ENCODE data around the gene ZNF750.

Gene ZNF750

DNA sequence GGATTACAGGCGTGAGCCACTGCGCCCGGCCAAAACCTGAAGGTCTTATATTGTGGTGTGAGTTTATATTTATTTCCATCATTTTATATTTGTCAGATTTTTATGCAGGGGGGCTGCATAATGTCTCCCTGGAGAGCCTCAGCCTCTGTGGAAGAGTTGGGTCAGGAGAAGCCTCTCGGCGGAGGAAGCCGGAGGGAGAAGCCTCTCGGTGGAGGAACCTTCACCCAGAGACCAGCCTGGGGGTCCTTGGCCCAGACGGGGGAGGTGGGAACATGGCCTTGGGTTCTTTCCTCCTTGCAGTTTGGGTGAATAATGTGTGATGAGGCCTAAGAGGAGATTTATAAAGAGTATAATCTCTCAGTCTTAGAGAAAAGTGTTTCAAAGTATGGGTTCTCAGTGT is 22.4 kb upstream of the ZNF750 start:
- no peak for DNase-seq (ENCODE audit: extremely low spot score, insufficient read length, low read depth)
- FAIRE-seq = no peak

DNA sequence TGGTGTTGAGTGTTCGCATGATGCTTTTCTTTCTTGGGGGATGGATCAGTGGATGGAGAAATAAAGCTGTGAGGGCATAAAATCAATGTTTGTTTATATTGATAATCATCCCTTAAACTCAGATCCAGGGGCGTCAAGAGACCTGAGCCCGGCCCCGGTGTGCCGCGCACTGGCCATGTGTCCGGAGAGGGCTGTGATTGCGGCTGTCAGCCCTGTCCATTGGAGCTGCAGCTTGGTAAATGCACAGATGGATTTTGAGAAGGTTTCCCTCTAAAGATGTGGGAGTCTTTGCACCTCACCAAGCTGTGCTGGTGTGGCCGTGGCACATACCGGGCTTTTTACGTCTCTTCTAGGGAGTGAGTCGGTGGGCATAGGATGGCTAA is 21.6 kb upstream of the ZNF750 start:
- FAIRE-seq = no peak

DNA sequence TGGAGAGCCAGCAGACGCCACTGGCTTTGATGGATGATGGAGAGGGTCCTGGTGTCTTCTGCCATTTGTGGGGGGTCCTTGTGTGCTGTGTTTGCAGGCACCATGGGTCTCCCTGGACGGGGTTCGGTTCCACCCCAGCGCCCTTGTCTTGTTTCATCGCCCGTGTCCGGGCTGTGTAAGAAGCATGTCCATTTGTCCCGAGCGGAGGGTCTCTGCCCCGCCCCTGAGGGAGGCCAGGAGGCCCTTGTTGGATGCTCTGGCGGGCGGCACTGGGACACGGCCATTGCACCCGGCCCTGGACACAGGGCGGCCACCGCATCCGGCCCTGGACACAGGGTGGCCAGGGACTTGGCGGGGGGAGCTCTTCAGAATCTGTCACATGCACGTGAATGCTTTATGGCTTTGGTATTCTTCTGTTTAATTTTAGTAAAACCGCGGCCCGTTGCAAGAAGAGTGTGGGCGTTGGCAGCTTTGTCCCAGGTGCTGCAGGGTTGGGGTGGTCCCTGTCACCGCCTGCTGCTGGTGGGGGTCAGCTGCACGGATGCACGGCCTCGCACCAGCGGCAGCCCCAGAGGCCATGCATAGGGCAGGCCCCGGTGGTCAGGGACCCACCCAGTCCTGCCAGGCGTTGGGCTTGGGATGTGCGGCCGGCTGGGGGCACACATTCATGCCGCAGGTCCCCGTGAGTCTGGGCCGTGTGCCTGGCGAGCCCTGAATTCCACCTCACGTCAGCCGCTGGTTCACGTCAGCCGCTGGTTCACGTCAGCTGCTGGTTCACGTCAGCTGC is 21.0 kb upstream of the ZNF750 start:
- DNase-seq (ENCODE audit: extremely low spot score, insufficient read length, low read depth) (no peak), FAIRE-seq (no peak)

More for the DNA sequence above, 21.6 kb upstream of the ZNF750 start:
- no peak for DNase-seq (ENCODE audit: extremely low spot score, insufficient read length, low read depth)

DNA sequence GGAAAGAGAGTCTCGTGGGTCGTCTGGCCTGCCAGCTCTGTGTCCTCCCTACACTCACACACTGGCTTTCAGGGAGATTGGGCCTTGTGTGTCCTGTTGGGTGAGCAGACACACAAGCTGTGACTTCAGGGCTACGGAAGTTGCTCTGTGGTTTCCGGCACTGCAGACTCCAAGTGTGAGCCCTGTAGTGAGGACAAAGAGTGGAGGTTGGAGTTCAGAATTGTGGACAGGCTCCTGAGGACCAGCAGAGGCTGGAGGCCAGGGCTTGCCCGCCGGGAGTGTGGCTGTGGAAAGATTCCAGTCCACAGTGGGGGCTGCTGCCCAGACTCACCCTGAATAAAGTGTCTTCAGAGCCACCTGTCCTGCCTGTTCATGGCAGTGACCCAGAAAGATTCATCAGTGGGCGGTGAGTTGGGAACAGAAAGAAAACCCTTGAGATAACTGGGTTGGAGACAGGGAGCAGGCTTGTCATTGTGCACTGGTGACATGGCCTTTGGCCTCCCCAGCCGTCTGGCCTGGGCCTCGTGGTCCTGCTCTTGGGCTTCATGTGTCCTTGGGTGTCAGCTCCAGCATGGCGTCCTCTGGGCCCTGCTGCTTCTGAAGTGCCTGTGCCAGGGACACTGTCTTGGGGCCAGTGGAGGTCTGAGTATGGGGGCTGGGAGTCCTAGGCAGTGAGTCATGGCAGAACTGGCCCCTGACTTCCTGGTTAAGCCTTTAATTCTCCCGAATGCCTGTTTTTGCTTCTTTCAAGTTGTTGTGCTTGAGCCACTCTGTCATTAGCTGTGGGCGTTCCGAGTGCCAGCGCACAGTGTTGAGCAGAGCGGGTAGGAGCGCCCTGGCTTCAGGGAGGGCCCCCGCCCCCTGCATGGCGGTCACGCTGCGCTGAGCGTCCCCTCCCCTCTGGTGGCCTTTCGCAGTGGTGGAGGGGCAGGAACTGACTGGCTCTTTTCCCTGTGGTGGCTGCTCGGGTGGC is 19.9 kb upstream of the ZNF750 start:
- peak; percentile 17 for DNase-seq (ENCODE audit: extremely low spot score, insufficient read length, low read depth)
- no peak for FAIRE-seq

DNA sequence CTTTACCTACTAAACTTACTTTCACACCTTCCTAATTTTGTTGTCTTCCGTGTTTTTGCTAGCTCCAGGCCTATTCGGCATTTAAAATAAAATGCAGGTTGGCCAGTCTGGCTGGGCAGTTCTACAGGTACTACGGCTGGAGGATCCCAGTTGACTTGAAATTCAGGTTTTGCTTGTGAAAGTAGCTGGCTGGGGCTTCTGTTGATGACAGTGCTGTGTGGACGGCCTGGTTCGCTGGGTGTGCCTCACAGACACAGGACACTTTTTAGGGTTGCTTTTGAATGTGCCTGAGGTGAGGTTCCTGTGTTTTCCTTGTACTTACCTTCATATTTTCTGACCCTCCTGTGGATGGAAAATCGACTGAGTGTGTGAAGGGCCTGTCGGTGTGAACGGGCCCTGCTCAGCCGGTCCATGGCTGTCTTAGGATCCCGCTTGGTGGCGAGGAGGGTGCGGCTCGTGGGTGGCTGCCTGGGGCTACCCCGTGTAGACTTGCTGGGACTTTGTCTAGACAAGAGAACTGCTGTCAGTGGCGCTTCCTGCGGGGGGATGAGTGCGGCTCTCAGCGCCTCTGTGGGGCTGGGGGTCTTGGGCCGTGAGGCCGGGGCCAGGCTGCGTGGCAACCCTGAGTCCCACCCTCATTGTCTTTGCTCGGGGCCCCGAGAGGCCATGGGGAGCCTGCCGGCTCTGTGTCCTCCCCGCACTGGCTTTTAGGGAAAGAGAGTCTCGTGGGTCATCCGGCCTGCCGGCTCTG is 18.7 kb upstream of the ZNF750 start:
- no peak for FAIRE-seq
- DNase-seq (ENCODE audit: extremely low spot score, insufficient read length, low read depth) = no peak

DNA sequence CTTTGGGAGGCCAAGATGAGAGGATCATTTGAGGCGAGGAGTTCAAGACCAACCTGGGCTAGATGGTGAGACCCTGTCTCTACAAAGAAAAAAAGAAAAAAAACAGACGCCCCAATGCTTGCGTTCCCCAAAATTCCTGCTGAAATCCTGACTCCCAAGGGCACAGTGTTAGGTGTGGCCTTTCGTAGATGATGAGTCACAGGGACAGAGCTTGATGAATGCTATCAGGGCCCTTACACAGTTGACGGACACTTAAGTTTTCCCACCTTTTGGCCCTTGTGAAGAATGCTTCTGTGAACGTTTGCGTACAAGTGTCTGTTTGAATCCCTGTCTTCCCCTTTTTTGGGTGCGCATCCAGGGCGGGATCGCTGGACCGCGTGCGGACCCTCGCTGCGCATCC is 16.5 kb upstream of the ZNF750 start:
- FAIRE-seq = no peak

DNA sequence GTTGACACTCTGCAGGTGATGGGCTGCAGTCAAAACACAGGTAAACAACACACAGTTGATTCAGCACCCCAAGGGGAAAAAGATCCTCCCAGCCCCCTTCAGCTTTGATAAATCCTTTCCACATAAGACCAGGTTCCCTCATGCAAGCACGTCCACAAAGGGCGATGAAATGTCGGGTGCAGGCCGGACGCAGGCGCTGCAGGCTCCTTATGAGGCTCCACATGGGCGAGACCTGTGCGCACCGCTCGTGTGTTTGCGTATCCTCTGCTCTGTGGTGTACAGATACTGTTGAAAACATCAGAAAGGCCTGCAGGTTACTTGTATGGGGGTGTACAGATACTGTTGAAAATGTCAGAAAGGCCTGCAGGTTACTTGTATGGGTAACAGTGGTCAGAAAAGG is 14.4 kb upstream of the ZNF750 start:
- no peak for FAIRE-seq
- DNase-seq (ENCODE audit: extremely low spot score, insufficient read length, low read depth) = no peak

More for the DNA sequence above, 16.5 kb upstream of the ZNF750 start:
- DNase-seq (ENCODE audit: extremely low spot score, insufficient read length, low read depth) = no peak

DNA sequence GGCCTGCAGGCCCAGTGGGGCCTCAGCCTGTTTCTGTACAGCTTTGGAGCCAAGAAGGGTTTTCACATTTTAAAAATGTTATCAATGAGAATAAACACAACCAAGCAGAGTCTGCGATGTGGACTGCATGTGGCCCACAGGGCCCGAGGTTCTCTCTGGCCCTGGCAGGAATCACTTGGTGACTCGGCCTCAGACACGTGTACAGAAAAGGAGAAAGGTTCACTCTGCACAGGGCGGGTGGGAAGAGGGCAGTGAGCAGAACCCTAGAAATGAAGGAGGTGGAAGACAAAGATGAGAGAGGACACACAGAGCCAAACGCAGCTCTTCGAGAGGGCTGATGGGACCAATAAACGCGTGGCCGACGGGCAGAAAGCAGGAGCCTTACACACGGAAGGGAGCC is 11.6 kb upstream of the ZNF750 start:
- DNase-seq (ENCODE audit: extremely low spot score, insufficient read length, low read depth) (no peak), FAIRE-seq (no peak)

DNA sequence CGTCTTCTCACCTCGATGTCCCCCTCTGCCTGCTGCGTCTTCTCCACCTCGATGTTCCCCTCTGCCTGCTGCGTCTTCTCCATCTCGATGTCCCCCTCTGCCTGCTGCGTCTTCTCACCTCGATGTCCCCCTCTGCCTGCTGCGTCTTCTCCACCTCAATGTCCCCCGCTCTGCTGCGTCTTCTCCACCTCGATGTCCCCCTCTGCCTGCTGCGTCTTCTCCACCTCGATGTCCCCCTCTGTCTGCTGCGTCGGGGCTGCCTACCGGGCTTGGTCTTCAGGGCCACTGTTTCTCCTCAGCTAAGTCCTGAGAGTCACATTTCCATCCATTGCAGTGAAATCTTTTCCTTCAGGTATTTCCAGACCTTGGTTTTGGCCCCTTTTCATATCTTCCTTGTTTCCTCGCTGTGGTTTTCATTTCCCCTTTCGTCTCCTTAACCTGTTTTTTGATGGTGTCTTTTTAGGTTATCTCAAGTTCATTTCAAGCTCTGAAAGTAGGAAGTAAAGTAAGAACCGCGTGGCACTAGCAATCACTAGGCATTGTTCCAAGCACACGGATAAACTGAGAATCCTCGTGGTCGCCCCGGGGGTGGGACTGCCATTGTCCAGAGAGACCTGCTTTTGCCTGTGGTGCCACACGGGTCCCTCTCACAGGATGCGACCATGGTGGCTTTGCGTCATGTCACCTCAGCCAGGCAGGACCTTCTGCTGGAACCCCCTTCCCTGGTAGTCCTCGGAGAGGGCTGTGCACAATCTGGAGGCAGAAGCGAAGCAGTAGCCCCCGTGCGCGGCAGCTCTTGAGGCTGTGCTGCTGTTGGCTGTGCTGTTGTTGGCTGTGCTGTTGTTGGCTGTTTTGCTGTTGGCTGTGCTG is 9.5 kb upstream of the ZNF750 start:
- DNase-seq (ENCODE audit: extremely low spot score, insufficient read length, low read depth) (no peak), FAIRE-seq (no peak)

DNA sequence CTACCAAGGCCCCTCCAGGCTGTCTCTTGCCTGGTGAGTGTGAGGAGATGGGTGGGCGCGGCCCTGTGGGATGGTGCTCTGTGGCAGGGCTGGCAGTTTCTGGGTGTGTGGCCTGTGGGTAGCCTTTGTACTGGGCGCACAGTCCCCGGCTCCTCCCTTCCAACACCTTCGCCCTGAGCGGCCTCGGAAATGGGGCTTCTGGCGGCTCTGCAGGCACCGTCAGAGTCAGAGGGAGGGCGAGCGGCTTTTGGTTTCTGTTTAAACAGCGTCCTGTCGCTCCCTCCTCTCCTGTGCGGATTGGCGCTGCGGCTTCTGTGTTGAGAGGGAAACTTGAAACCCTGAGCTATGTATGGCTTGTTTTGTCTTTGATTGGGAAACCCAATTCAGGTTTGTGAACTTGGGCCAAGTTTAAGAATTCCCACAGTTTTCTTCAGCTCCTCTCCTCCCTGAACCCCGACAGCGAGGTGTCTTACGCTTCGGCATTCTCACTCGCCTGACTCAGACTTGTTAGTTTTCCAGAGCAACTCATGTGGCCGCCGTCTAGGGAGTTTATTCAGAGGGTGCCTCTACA is 8.3 kb upstream of the ZNF750 start:
- DNase-seq (ENCODE audit: extremely low spot score, insufficient read length, low read depth) = no peak
- no peak for FAIRE-seq

DNA sequence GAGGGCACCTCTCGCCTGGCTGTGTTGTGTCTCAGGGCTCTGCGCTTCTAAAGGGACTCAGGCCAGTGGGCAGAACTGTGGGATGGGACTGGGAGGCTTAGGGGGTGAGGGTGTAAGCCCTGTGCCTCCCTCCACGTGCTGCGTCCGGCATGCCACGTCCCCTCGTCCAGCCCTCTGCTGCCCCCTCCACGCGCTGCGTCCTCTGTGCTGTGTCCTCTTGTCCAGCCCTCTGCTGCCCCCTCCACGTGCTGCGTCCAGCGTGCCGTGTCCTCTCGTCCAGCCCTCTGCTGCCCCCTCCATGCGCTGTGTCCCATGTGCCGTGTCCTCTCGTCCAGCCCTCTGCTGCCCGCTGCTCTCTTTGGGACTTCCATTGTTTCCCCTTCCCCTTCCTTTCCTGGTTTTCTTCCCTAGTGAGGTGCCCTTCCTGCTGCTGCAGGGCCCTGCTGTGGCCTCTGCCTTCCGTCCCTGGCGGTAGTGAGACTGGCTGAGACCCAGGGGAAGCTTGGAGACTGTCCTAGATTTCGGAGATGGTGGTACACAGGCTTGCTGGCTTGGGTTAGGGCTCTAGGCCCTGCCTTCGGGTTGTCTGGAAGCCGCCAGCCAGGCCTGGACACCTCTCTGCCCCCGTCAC is 6.4 kb upstream of the ZNF750 start:
- FAIRE-seq (no peak), DNase-seq (ENCODE audit: extremely low spot score, insufficient read length, low read depth) (no peak)

DNA sequence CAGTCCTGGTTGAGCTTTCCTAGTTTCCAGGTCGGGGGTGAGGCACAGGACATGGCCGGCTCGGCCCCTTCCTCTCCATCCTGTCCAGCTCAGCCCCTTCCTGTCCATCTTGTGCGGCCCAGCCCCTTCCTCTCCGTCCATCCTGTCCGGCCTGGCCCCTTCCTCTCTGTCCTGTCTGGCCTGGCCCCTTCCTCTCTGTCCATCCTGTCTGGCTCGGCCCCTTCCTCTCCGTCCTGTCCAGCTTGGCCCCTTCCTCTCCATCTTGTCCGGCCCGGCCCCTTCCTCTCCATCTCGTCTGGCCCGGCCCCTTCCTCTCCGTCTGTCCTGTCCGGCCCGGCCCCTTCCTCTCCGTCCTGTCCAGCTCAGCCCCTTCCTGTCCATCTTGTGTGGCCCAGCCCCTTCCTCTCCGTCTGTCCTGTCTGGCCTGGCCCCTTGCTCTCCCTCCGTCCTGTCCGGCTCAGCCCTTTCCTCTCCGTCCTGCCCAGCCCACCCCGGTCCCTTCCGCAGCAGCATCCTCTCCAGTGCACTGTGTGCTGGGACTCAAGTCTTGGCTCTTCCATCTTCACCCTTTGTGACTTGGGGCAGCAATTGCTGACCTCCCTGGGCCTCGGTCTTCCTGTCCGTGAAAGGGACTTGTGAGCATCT is 5.5 kb upstream of the ZNF750 start:
- FAIRE-seq (no peak), DNase-seq (ENCODE audit: extremely low spot score, insufficient read length, low read depth) (no peak)

DNA sequence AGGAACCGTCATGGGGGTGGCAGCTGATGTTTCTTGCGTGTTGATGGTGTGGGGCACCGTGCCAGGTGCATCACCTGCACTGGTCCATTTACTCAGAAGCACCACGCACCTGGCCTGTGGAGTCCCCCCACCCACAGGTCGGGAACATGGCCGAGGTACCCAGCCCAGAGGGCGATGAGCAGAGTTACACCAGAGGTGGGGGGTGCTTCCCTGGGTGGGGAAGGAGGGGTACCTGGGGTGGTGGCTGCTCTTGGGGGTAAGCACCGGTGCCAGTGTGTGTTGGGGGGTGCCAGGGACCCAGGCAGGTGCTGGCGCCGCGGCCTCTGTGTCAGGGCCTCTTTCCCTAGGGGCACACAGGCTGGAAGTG is 5.0 kb upstream of the ZNF750 start:
- FAIRE-seq (no peak), DNase-seq (ENCODE audit: extremely low spot score, insufficient read length, low read depth) (no peak)

DNA sequence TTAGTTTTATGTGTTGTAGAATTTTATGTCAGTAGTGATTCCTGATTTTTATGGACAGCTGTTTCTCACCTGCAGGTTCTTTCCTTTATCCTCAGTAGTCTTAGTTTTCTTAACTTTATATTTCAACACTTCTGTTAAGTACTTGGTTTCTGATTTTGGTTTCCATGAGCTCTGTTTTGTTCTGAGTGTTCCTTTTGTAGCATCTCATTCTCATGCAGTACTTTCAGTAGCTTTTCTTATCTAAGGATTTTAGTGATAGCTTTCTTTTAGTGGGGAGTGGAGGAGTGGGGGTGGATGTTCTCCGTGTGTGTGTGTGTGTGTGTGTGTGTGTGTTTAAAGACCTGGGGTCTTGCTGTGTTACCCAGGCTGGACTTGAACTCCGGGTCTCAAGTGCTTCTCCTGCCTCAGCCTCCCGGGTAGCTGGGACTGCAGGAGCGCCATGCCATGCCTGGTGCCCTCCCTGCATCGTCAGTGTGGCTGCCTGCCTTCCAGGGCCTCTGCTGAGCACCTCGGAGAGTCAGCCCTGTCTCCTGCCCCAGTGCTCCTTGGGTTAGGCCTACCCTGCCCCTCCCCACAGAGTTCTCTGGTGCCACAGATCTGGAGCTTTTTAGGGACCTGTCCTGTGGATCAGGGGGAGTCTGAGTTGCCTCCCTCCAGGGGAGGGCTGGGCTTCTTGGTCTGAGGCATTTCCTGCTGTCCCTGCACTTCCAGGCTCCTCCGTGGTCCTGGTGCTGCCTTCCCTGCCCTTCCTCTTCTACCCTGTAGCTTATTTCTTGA is 4.3 kb upstream of the ZNF750 start:
- FAIRE-seq (no peak), DNase-seq (ENCODE audit: extremely low spot score, insufficient read length, low read depth) (no peak)

DNA sequence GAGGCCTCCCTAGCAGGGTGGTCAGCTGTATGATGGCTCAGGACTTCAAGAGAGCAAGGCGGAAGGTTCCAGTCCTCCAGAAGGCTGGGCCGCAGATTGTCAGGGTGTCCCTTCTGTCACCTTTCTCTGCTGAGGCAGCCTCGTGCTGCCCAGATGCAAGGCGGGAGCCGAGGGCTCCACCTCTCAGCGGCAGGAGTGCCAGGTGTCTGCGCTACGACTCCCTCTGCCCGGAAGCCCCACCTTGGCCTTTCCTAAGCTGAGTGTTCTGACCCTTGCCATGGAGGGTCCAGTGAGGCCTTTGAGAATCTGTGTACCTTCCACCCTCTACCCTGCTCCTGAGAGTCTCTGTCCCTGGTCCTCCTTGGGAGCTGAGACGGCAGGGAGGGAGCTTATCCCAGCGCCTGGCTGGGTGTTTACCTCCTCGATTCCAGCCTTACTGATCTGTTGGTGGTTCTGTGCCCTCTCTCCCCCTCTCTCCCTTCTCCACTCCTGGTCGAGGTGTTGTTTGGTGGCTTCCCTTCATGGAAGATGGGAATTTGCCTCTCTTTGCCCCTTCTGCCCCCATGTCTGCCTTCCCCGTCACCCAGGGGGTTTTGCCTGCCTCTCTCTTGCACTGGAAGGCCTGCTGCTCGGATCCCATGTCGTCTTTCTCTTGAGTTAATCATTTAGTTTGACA is 2.2 kb upstream of the ZNF750 start:
- FAIRE-seq (no peak), DNase-seq (ENCODE audit: extremely low spot score, insufficient read length, low read depth) (no peak)

DNA sequence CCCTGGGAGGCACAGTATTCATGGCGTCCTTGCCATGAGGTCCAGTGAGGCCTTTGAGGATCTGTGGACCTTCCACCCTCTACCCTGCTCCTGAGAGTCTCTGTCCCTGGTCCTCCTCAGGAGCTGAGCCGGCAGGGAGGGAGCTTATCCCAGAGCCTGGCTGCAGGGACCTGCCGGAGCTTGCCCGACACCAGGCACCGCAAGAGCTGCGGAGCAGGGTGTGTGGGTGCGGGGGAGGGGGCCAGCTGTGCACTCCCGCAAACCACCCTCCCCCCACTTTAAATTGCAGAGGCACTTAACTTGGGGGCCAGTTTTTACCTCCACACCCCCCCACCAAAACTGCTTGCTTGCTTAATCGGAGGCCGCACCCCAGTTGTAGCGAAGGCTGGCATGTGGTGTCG is 609 bp upstream of the ZNF750 start:
- FAIRE-seq (no peak), DNase-seq (ENCODE audit: extremely low spot score, insufficient read length, low read depth) (no peak)

DNA sequence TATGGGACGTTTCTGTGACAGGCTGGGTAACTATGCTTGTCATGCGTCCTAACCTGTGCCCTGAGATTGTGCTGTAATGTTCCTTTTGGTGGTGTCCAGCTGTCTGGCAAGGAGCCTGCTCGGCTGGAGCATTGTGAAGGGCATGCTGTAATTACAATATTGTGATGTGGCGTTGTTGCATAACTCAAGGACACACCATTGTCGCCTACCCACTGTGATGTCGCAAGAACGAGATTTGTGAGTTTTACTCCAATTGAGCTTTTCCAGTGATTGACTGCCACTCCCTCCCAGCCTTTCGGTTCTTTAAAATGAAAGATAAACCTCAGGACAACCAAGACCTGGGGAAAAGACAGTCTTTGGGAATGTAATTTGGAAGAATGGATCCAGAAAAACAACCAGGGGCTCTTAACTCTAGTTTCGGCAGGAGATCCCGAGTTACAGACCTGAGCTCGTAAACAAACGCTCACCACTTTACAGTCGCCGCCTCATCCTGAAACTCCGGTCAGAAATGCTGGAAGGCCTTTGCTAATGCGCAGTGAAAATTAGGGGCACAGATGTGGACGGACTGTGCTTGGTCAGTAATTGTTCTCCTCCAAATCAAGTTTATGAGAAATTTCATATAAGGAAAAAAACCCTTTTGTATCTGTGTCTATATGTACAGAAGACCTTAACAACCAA is 1.3 kb downstream of the ZNF750 start:
- FAIRE-seq (no peak), DNase-seq (ENCODE audit: extremely low spot score, insufficient read length, low read depth) (no peak)
